ENCODE data around the gene TCIRG1. TPM values are rescaled to one million over a fixed set of nuclear protein-coding genes. Genes with fewer than 3 reads are reported as not detected.

The TCIRG1 gene
- total and polyA plus RNA-seq, 4 experiments from 2014 or later, result 46.2 to 266 (median 161) TPM

GRCh38 chr11:68099474-68100405, 60.9 kb downstream of the TCIRG1 start:
- Mint-ChIP-seq H3K27me3 (no peaks in the 10 kb centered on the region), H3K4me1 (peaks cover 4 to 13% (median 10%) of the 10 kb centered on the region in 4 donors), H3K4me3 (peak overlapping the region in 5 of 8 donors; percentile 42 to 69 (median 53)), H3K36me3 (no peaks in the 10 kb centered on the region), H3K9me3 (no peaks in the 10 kb centered on the region), H3K27ac (peak overlapping the region in 4 of 7 donors; percentile 17 to 49 (median 28))
- DNase-seq, result peak in 2 of 5 donors; percentile 8 to 32
- no peak overlapping the region for H3K4me3 ChIP-seq (ENCODE audit: low read length in 2 of 2)
- ChIA-PET POLR2A (ENCODE audit: partially characterized antibody) (no interaction called here), CTCF (ENCODE audit: partially characterized antibody) (interaction anchor here (1.2 kb wide), 1 partner anchor 106 kb away, joined by 3 read pairs; no protein-coding TSS in a partner anchor)
- no peaks in the 10 kb centered on the region for H3K36me3 ChIP-seq (ENCODE audit: insufficient read depth, low read length)
- no peak overlapping the region for H3K27ac ChIP-seq (ENCODE audit: low read depth, low read length)
- peaks cover 6% of the 10 kb centered on the region for H3K4me1 ChIP-seq (ENCODE audit: insufficient read depth, low read length)
- intact Hi-C loops (cut with micrococcal nuclease), result no loop called here
- no peaks in the 10 kb centered on the region for H3K27me3 ChIP-seq (ENCODE audit: insufficient read depth, low read length)
- H3K9me3 ChIP-seq (ENCODE audit: control insufficient read depth in 1 of 2, low read length in 2 of 2), result no peaks in the 10 kb centered on the region

Small RNA genes within 50 kb of the gene (microRNA-seq; reads per million reads assigned to microRNA genes)
- gene MIR4691 (ENCODE audit: borderline microRNAs expressed, borderline number of aligned reads, borderline replicate concordance) (not detected), gene MIR6753 (ENCODE audit: borderline microRNAs expressed, borderline number of aligned reads, borderline replicate concordance) (not detected), gene MIR7113 (ENCODE audit: borderline microRNAs expressed, borderline number of aligned reads, borderline replicate concordance) (not detected)

Other genes starting within 250 kb of the TCIRG1 start
- gene UNC93B1, start 34.9 kb upstream of the TCIRG1 start, total RNA-seq, result 10 to 100 TPM; 22.4 to 26.8 TPM
- gene UNC93B1, start 34.9 kb upstream of the TCIRG1 start, polyA plus RNA-seq, result 10 to 100 TPM; 25.1 to 27.1 TPM
- gene ALDH3B1, start 28.7 kb upstream of the TCIRG1 start, total RNA-seq, result 1 to 10 TPM in 1 of 2 experiments, under 1 TPM in 1; 0.72 to 1.0 TPM
- gene ALDH3B1, start 28.7 kb upstream of the TCIRG1 start, polyA plus RNA-seq, result not detected
- 10 to 100 TPM; 70.0 to 79.3 TPM for gene NDUFS8, start 8.3 kb upstream of the TCIRG1 start, total RNA-seq
- 100 to 1,000 TPM; 140 to 143 TPM for gene NDUFS8, start 8.3 kb upstream of the TCIRG1 start, polyA plus RNA-seq
- 1 to 10 TPM; 2.5 to 2.7 TPM for gene CHKA, start 82.4 kb downstream of the TCIRG1 start, total RNA-seq
- gene CHKA, start 82.4 kb downstream of the TCIRG1 start, polyA plus RNA-seq, result 1 to 10 TPM; 1.5 to 2.6 TPM
- 10 to 100 TPM; 60.5 to 61.7 TPM for gene KMT5B, start 174.3 kb downstream of the TCIRG1 start, total RNA-seq
- gene KMT5B, start 174.3 kb downstream of the TCIRG1 start, polyA plus RNA-seq, result 10 to 100 TPM; 27.9 to 45.6 TPM
- 10 to 100 TPM; 19.1 to 20.3 TPM for gene C11orf24, start 232.9 kb downstream of the TCIRG1 start, total RNA-seq
- gene C11orf24, start 232.9 kb downstream of the TCIRG1 start, polyA plus RNA-seq, result 10 to 100 TPM in 1 of 2 donors, 1 to 10 TPM in 1; 7.7 to 17.6 TPM